ENCODE measurements around the gene CYP4F22.
"Not testable (repeated sequence)": the region's sequence is repeated elsewhere in the genome, so short reads cannot be mapped to it uniquely, and the experiment has no call there.

Gene CYP4F22

DNA sequence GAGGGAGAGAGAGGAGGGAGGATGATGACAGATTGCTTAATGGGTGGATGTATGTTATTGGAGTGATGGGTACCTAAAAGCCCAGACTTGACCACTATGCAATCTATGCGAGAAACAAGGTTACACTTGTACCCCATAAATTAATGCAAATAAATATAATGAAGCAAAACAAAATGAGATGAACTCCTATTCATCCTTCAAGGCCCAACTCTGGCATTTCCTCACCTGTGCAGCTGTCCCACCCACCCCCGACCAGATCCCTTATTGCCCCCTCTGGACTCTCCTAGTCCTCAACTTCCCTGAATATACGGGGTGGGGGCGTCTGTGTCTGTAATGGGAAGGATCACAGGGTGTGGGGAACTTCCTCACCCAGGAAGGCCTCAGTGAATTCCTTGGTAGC, 33.2 kb upstream of the CYP4F22 start:
- Histone ChIP-seq H3K27me3 (ENCODE audit: control insufficient read depth, insufficient read depth, low read length) (peaks cover 4% of the 10 kb centered on the region), H3K4me3 (ENCODE audit: low read length) (no peak overlapping the region), H3K9ac (ENCODE audit: low read length) (no peak overlapping the region), H3K9me3 (ENCODE audit: control insufficient read depth, low read length) (no peaks in the 10 kb centered on the region), H3K36me3 (ENCODE audit: control insufficient read depth, insufficient read depth, low read length) (no peaks in the 10 kb centered on the region), H3K4me1 (ENCODE audit: control insufficient read depth, insufficient read depth, low read length) (no peaks in the 10 kb centered on the region)

DNA sequence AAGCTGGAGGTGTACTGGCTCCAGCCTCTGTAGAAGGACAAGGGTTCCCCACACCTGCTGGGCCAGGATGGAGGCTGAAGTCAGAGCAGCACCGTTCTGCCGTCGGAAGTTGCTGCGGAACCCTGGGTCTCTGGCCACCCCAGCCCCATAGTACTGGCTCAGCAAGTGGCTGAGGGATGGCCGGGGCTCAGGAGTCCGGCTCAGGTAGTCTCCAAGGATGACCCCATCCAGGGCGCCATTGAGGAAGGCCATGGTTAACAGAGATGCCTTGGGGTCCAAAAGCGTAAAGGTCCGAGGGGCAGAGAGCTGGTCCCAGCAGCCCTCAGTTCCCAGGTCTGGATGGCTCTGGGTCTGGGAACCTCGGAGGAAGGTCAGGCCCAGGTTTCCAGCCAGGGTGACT, 32.7 kb upstream of the CYP4F22 start:
- no peaks in the 10 kb centered on the region for H3K36me3 ChIP-seq (ENCODE audit: control insufficient read depth, insufficient read depth, low read length)
- H3K9me3 ChIP-seq (ENCODE audit: control insufficient read depth, low read length): no peaks in the 10 kb centered on the region
- H3K27me3 ChIP-seq (ENCODE audit: control insufficient read depth, insufficient read depth, low read length): peaks cover 4% of the 10 kb centered on the region
- no peak overlapping the region for H3K9ac ChIP-seq (ENCODE audit: low read length)
- H3K4me3 ChIP-seq (ENCODE audit: low read length): no peak overlapping the region
- no peaks in the 10 kb centered on the region for H3K4me1 ChIP-seq (ENCODE audit: control insufficient read depth, insufficient read depth, low read length)

DNA sequence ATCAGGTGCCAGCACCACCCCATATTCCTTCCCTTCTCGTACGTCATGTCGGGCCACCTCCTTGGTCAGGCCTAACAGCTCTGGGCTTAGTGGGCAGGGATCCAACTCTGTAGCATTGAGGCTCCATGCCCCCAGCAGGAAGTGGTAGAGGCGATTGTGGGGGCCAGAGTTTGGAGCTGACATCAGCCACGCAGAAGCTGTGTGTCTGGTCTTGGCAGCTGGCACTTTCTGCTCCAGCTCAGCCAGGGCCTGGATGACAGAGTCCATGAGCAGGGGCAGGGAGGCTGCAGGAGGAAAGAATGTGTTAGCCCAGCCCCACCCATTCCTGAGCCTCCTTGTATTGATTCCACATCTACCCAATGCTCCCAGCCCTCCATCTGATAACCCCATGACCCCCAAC, 32.0 kb upstream of the CYP4F22 start:
- H3K9ac ChIP-seq (ENCODE audit: low read length): no peak overlapping the region
- H3K36me3 ChIP-seq (ENCODE audit: control insufficient read depth, insufficient read depth, low read length): no peaks in the 10 kb centered on the region
- no peak overlapping the region for H3K4me3 ChIP-seq (ENCODE audit: low read length)
- no peaks in the 10 kb centered on the region for H3K4me1 ChIP-seq (ENCODE audit: control insufficient read depth, insufficient read depth, low read length)
- H3K27me3 ChIP-seq (ENCODE audit: control insufficient read depth, insufficient read depth, low read length): peaks cover 4% of the 10 kb centered on the region
- H3K9me3 ChIP-seq (ENCODE audit: control insufficient read depth, low read length): no peaks in the 10 kb centered on the region

DNA sequence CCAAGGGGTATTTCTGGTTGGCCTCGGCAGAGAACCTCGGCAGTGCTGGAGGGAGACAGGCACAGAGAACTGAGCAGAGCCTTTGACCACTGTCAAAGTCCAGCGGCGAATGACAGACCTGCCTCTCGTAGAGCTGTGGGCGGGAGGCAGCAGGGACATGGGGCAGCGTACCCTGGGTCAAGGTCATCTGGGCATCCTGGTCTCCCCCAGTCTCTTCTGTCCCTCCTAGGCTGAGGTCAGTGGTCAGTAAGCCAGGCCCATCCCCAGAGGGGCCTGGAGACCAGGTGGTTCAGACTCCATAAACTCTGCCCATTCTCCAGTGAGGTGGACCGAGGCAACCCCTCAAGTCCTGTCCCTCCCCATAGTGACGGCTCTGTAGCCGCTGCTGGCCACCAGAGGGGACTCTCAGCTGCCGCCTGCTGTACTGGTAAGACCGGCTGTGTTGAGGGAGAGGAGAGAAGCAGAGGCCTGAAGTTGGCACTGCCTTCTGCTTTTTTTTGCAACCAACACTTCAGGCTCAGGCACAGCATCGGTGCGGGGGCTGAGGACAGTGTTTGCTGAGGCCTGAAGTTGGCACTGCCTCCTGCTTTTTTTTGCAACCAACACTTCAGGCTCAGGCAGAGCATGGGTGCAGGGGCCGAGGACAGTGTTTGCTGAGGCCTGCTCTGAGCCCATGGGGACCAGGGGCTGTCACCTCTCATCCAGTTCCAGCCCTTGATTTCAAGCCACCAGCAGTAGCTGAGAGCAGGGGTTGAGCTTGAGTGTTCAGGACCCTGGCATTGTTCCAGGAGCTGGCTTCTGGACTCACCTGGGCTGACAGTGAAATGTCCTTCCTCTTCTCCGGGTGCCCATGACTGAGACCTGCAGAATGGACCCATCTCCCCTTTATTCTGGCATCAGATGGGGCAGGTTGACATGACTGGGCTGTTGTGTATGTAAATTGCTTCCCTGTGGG, 28.7 kb upstream of the CYP4F22 start, which contains the start of gene PGLYRP2:
TSS of gene PGLYRP2 (minus strand) at position 111 of the 955 bp plus-strand sequence. CDS start 130 bp downstream, outside the sequence.
- Histone ChIP-seq H3K27me3 (ENCODE audit: control insufficient read depth, insufficient read depth, low read length) (peaks cover 4% of the 10 kb centered on the region), H3K36me3 (ENCODE audit: control insufficient read depth, insufficient read depth, low read length) (no peaks in the 10 kb centered on the region), H3K4me3 (ENCODE audit: low read length) (no peak within 1 kb of the TSS), H3K9ac (ENCODE audit: low read length) (no peak within 1 kb of the TSS), H3K9me3 (ENCODE audit: control insufficient read depth, low read length) (no peaks in the 10 kb centered on the region), H3K4me1 (ENCODE audit: control insufficient read depth, insufficient read depth, low read length) (no peaks in the 10 kb centered on the region)

DNA sequence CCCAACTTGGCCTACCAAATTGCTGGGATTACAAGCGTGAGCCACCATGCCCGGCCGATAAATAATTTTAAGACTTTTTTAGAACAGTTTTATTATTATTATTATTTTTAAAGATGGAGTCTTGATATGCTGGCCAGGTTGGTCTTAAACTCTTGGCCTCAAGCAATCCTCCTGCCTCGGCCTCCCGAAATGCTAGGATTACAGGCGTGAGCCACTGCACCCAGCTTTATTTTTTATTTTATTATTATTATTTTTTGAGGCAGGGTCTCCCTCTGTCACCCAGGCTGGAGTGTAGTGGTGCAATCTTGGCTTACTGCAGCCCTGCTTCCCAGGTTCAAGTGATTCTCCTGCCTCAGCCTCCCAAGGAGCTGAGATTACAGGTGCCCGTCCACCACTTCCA, 27.3 kb upstream of the CYP4F22 start:
- not testable (repeated sequence) for H3K9me3 ChIP-seq (ENCODE audit: control insufficient read depth, low read length); H3K27me3 ChIP-seq (ENCODE audit: control insufficient read depth, insufficient read depth, low read length); H3K4me1 ChIP-seq (ENCODE audit: control insufficient read depth, insufficient read depth, low read length); H3K36me3 ChIP-seq (ENCODE audit: control insufficient read depth, insufficient read depth, low read length); H3K4me3 ChIP-seq (ENCODE audit: low read length); H3K9ac ChIP-seq (ENCODE audit: low read length)

- not testable (repeated sequence) for H3K9ac ChIP-seq (ENCODE audit: low read length); H3K27me3 ChIP-seq (ENCODE audit: control insufficient read depth, insufficient read depth, low read length); H3K9me3 ChIP-seq (ENCODE audit: control insufficient read depth, low read length); H3K36me3 ChIP-seq (ENCODE audit: control insufficient read depth, insufficient read depth, low read length); H3K4me1 ChIP-seq (ENCODE audit: control insufficient read depth, insufficient read depth, low read length); H3K4me3 ChIP-seq (ENCODE audit: low read length)
Observed at GRCh38 chr19:15485768-15486167, 22.6 kb upstream of the CYP4F22 start.

DNA sequence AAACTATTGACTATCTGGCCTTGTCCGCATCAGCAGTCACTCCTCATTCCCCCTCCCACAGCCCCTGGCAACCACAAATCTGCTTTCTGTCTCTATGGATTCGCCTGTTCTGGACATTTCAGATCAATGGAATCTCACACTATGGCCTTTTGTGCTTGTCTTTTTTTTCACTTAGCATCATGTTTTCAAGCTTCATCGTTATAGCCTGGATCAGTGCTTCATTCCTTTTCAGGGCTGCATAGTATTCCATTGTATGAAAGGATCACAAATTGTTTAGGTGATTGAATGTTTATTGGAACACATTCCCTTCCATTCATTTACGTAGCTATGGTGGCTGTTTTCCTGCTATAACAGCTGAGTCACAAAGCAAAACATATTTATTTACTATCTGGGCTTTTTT, 21.3 kb upstream of the CYP4F22 start:
- no peak overlapping the region for H3K4me3 ChIP-seq (ENCODE audit: low read length)

GRCh38 chr19:15488489-15489226, 19.7 kb upstream of the CYP4F22 start:
- Histone ChIP-seq H3K9ac (ENCODE audit: low read length) (no peak overlapping the region), H3K4me3 (ENCODE audit: low read length) (no peak overlapping the region), H3K27me3 (ENCODE audit: control insufficient read depth, insufficient read depth, low read length) (no peaks in the 10 kb centered on the region)

More for the DNA sequence above, 21.3 kb upstream of the CYP4F22 start:
- no peaks in the 10 kb centered on the region for H3K9me3 ChIP-seq (ENCODE audit: control insufficient read depth, low read length)
- peaks cover 4% of the 10 kb centered on the region for H3K27me3 ChIP-seq (ENCODE audit: control insufficient read depth, insufficient read depth, low read length)
- H3K36me3 ChIP-seq (ENCODE audit: control insufficient read depth, insufficient read depth, low read length): no peaks in the 10 kb centered on the region
- H3K9ac ChIP-seq (ENCODE audit: low read length): no peak overlapping the region
- no peaks in the 10 kb centered on the region for H3K4me1 ChIP-seq (ENCODE audit: control insufficient read depth, insufficient read depth, low read length)

DNA sequence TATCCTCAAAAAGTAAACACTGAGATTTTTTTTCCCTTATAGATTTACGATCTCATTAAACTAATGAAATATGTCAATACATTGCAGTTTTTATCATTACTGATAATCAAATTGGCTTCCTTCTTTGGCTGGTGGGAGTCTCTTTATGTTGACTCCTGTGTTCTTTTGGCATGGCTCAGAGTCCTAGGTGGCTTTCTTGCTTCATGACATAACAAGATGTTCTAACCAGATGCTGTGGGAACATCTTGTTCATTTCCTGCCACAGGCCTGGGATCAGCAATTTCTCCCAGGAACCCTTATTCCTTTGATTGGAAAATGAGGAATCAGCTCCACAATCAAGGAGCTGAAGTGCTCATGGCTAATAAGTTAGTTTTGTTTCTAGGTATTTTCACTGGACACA, 13.2 kb upstream of the CYP4F22 start:
- Histone ChIP-seq H3K4me1 (ENCODE audit: control insufficient read depth, insufficient read depth, low read length) (no peaks in the 10 kb centered on the region), H3K4me3 (ENCODE audit: low read length) (no peak overlapping the region)

More at GRCh38 chr19:15488489-15489226, 19.7 kb upstream of the CYP4F22 start:
- Histone ChIP-seq H3K36me3 (ENCODE audit: control insufficient read depth, insufficient read depth, low read length) (no peaks in the 10 kb centered on the region), H3K4me1 (ENCODE audit: control insufficient read depth, insufficient read depth, low read length) (no peaks in the 10 kb centered on the region), H3K9me3 (ENCODE audit: control insufficient read depth, low read length) (no peaks in the 10 kb centered on the region)

GRCh38 chr19:15498156-15498858, 10.0 kb upstream of the CYP4F22 start:
- H3K9me3 ChIP-seq (ENCODE audit: control insufficient read depth, low read length): no peaks in the 10 kb centered on the region
- H3K27me3 ChIP-seq (ENCODE audit: control insufficient read depth, insufficient read depth, low read length): peaks cover 3% of the 10 kb centered on the region
- H3K36me3 ChIP-seq (ENCODE audit: control insufficient read depth, insufficient read depth, low read length): no peaks in the 10 kb centered on the region
- no peak overlapping the region for H3K4me3 ChIP-seq (ENCODE audit: low read length)
- H3K9ac ChIP-seq (ENCODE audit: low read length): no peak overlapping the region
- no peaks in the 10 kb centered on the region for H3K4me1 ChIP-seq (ENCODE audit: control insufficient read depth, insufficient read depth, low read length)

More for the DNA sequence above, 13.2 kb upstream of the CYP4F22 start:
- Histone ChIP-seq H3K27me3 (ENCODE audit: control insufficient read depth, insufficient read depth, low read length) (no peaks in the 10 kb centered on the region), H3K9ac (ENCODE audit: low read length) (no peak overlapping the region), H3K9me3 (ENCODE audit: control insufficient read depth, low read length) (no peaks in the 10 kb centered on the region), H3K36me3 (ENCODE audit: control insufficient read depth, insufficient read depth, low read length) (no peaks in the 10 kb centered on the region)

GRCh38 chr19:15498910-15499309, 9.4 kb upstream of the CYP4F22 start:
- Histone ChIP-seq H3K27me3 (ENCODE audit: control insufficient read depth, insufficient read depth, low read length) (peaks cover 3% of the 10 kb centered on the region), H3K36me3 (ENCODE audit: control insufficient read depth, insufficient read depth, low read length) (no peaks in the 10 kb centered on the region), H3K4me1 (ENCODE audit: control insufficient read depth, insufficient read depth, low read length) (no peaks in the 10 kb centered on the region), H3K9me3 (ENCODE audit: control insufficient read depth, low read length) (no peaks in the 10 kb centered on the region), H3K4me3 (ENCODE audit: low read length) (no peak overlapping the region), H3K9ac (ENCODE audit: low read length) (no peak overlapping the region)

GRCh38 chr19:15501596-15501995, 6.7 kb upstream of the CYP4F22 start:
- Histone ChIP-seq H3K9me3 (ENCODE audit: control insufficient read depth, low read length) (no peaks in the 10 kb centered on the region), H3K27me3 (ENCODE audit: control insufficient read depth, insufficient read depth, low read length) (peaks cover 3% of the 10 kb centered on the region), H3K4me3 (ENCODE audit: low read length) (no peak overlapping the region), H3K9ac (ENCODE audit: low read length) (no peak overlapping the region), H3K36me3 (ENCODE audit: control insufficient read depth, insufficient read depth, low read length) (no peaks in the 10 kb centered on the region), H3K4me1 (ENCODE audit: control insufficient read depth, insufficient read depth, low read length) (no peaks in the 10 kb centered on the region)

All from mucosa of stomach (tissue), 1 donor.